ENCODE data around the gene SPOCK1. TPM values are rescaled to one million over a fixed set of nuclear protein-coding genes. Genes with fewer than 3 reads are reported as not detected.

The SPOCK1 gene
- total and polyA plus RNA-seq, 2 donors (not counting 3 experiments of a cell fraction or from before 2014, with no cell fraction given), result 144 to 280 TPM

DNA sequence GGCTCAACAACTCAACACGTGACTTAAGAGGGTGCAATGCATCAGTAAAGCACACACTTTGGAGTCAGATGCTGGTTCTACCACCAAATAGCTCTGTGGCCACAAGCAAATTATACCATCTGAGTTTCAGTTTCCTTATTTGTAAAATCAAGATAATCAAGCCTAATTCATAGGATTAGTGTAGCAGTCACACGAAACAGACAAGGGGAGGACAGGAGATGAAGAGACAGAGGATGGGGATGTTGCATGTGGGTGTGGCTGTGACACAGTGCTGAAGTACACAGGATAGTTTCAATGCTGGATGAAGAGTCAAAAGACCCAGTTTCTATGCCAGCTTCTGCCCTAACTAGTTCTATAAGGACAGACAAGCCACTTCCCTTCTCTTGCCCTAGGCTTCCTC lies 60.2 kb downstream of the SPOCK1 start:
- H3K79me2 ChIP-seq (ENCODE audit: control insufficient read depth, insufficient read depth, low read length), result peaks cover 50% of the 10 kb centered on the region
- H3K36me3 ChIP-seq (ENCODE audit: control insufficient read depth in 2 of 2, extremely low read depth in 1 of 2, insufficient read depth in 2 of 2, low read length in 2 of 2), result no peaks in the 10 kb centered on the region
- no peak overlapping the region for H2AFZ ChIP-seq (ENCODE audit: low read depth, low read length)
- no peaks in the 10 kb centered on the region for H3K9me1 ChIP-seq (replicated peaks; ENCODE audit: control insufficient read depth, extremely low read depth, insufficient read depth, low read length)
- H3K4me1 ChIP-seq (ENCODE audit: control insufficient read depth, extremely low read depth, insufficient read depth, low read length), result peaks cover 25% of the 10 kb centered on the region
- intact Hi-C loops (cut with micrococcal nuclease) (no loop called here), dilution Hi-C loops (cut with MboI; ENCODE audit: extremely low pct_ligation_motif_present, low sequenced_read_pairs) (no loop called here)
- no TSS peak for BruUV-seq (replicated peaks)
- no peaks in the 10 kb centered on the region for H3K27me3 ChIP-seq (ENCODE audit: control insufficient read depth in 2 of 2, insufficient read depth in 2 of 2, low read length in 2 of 2)
- H3K27ac ChIP-seq (ENCODE audit: insufficient read depth, low read depth, low read length), result no peak overlapping the region
- H3K4me3 ChIP-seq (replicated peaks in 1 of 3; ENCODE audit: insufficient read depth in 1 of 3, low read depth in 1 of 3, low read length in 3 of 3), result no peak overlapping the region
- ChIA-PET CTCF (interaction anchor here (1.1 to 1.3 kb wide), 2 partner anchors 15 to 94 kb away, joined by 3 read pairs; no protein-coding TSS in a partner anchor), POLR2A (no interaction called here)
- H3K4me2 ChIP-seq (ENCODE audit: insufficient read depth, low read length), result no peak overlapping the region
- FAIRE-seq (no peak), DNase-seq (ENCODE audit: low read depth, low spot score) (no peak)
- TF ChIP-seq POLR2A (IDR thresholded peaks at IDR 0.05; ENCODE audit: low read depth, low read length) (no peak), MYC (IDR thresholded peaks at IDR 0.05; ENCODE audit: low read depth, low read length) (no peak), GATA2 (IDR thresholded peaks at IDR 0.05; ENCODE audit: insufficient read depth, insufficient read length, low read depth, low read length) (no peak), JUN (IDR thresholded peaks at IDR 0.05; ENCODE audit: borderline replicate concordance, insufficient read depth, insufficient read length, low read depth) (no peak), EZH2 (IDR thresholded peaks at IDR 0.05; ENCODE audit: borderline replicate concordance, low read depth, low read length, severe bottlenecking) (no peak), FOS (IDR thresholded peaks at IDR 0.05; ENCODE audit: borderline replicate concordance, insufficient read depth, low read length) (no peak), POLR2AphosphoS5 (IDR thresholded peaks at IDR 0.05; ENCODE audit: insufficient read depth, low read depth, low read length) (no peak)
- TF ChIP-seq, protein P1, sequence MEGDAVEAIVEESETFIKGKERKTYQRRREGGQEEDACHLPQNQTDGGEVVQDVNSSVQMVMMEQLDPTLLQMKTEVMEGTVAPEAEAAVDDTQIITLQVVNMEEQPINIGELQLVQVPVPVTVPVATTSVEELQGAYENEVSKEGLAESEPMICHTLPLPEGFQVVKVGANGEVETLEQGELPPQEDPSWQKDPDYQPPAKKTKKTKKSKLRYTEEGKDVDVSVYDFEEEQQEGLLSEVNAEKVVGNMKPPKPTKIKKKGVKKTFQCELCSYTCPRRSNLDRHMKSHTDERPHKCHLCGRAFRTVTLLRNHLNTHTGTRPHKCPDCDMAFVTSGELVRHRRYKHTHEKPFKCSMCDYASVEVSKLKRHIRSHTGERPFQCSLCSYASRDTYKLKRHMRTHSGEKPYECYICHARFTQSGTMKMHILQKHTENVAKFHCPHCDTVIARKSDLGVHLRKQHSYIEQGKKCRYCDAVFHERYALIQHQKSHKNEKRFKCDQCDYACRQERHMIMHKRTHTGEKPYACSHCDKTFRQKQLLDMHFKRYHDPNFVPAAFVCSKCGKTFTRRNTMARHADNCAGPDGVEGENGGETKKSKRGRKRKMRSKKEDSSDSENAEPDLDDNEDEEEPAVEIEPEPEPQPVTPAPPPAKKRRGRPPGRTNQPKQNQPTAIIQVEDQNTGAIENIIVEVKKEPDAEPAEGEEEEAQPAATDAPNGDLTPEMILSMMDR (IDR thresholded peaks at IDR 0.05; ENCODE audit: extremely low read depth in 1 of 2, insufficient read depth in 1 of 2, low read depth in 1 of 2, low read length in 2 of 2), result no peak
- TF ChIP-seq, protein P2, sequence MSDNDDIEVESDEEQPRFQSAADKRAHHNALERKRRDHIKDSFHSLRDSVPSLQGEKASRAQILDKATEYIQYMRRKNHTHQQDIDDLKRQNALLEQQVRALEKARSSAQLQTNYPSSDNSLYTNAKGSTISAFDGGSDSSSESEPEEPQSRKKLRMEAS (IDR thresholded peaks at IDR 0.05; ENCODE audit: insufficient read depth, insufficient read length), result no peak
- H3K9ac ChIP-seq (replicated peaks; ENCODE audit: extremely low read depth, insufficient read depth, low read length), result no peak overlapping the region
- H3K9me3 ChIP-seq (replicated peaks; ENCODE audit: control insufficient read depth, insufficient read depth, low read length), result no peaks in the 10 kb centered on the region
- no peaks in the 10 kb centered on the region for H4K20me1 ChIP-seq (replicated peaks; ENCODE audit: control insufficient read depth, extremely low read depth, insufficient read depth, low read length)

Measured in endothelial cell of umbilical vein (primary cell).